WTC11 (cell line): Measurements from ENCODE around the gene CYB5A. TPM values are rescaled to one million over a fixed set of nuclear protein-coding genes. Genes with fewer than 3 reads are reported as not detected.

Experiments used
- ATAC-seq: fragments of 200-7000 bp; cut with Tn5 transposase; 2 replicates; pipeline ENCODE4 v1.10.0; 2021; ENCODE audit warnings: mild to moderate bottlenecking, moderate library complexity
- CTCF ChIA-PET: fragments of 300-600 bp; sonication (Branson Sonifier 250); formaldehyde crosslinking; loops from one replicate; lab custom pipeline; 2021; ENCODE audit warnings: antibody characterized with exemption; lab: Charles Lee
- POLR2A ChIA-PET: fragments of 350-600 bp; sonication (Branson Sonifier 250); formaldehyde crosslinking; loops from one replicate; lab custom pipeline; 2021; ENCODE audit warnings: antibody characterized with exemption; lab: Charles Lee
- DNase-seq: peaks from one replicate; pipeline ENCODE4 v3.0.0; 2021; ENCODE audit warnings: low spot score
- H3K27ac Mint-ChIP-seq: 2 replicates; pipeline ENCODE4 v1.8.0; 2021; ENCODE audit warnings: mixed read lengths
- H3K27me3 Mint-ChIP-seq: 2 replicates; pipeline ENCODE4 v1.8.0; 2021; ENCODE audit warnings: low read depth, mild to moderate bottlenecking, moderate library complexity, mixed read lengths
- H3K36me3 Mint-ChIP-seq: 2 replicates; pipeline ENCODE4 v1.8.0; 2021; ENCODE audit warnings: mixed read lengths
- H3K4me1 Mint-ChIP-seq: 2 replicates; pipeline ENCODE4 v1.8.0; 2022; ENCODE audit warnings: mixed read lengths
- H3K4me3 Mint-ChIP-seq: 2 replicates; pipeline ENCODE4 v1.8.0; 2021; ENCODE audit warnings: mild to moderate bottlenecking, moderate library complexity, mixed read lengths
- H3K9me3 Mint-ChIP-seq: 2 replicates; pipeline ENCODE4 v1.8.0; 2021; ENCODE audit warnings: mixed read lengths
- ATF3 ChIP-seq: sonication (generic); formaldehyde crosslinking; conservative IDR thresholded peaks from 2 replicates; pipeline ENCODE4 v1.8.1; 2022; ENCODE audit warnings: mild to moderate bottlenecking, missing genetic modification reagents
- CREB1 ChIP-seq: sonication (generic); formaldehyde crosslinking; IDR thresholded peaks from 2 replicates; pipeline ENCODE4 v1.8.0; 2023; ENCODE audit warnings: mild to moderate bottlenecking, missing genetic modification reagents
- ELF4 ChIP-seq: sonication (generic); formaldehyde crosslinking; IDR thresholded peaks from 2 replicates; pipeline ENCODE4 v1.8.1; 2022; ENCODE audit warnings: low read depth, mild to moderate bottlenecking, moderate library complexity, missing genetic modification reagents
- ERG ChIP-seq: fragments of 250-450 bp; sonication (Bioruptor Pico); IDR thresholded peaks from 2 replicates; pipeline ENCODE4 v1.8.0; 2021; ENCODE audit warnings: mild to moderate bottlenecking
- IRF1 ChIP-seq: sonication (generic); formaldehyde crosslinking; IDR thresholded peaks from 2 replicates; pipeline ENCODE4 v1.8.0; 2023; ENCODE audit warnings: missing genetic modification reagents
- MAX ChIP-seq: sonication (generic); formaldehyde crosslinking; IDR thresholded peaks from 2 replicates; pipeline ENCODE4 v1.8.0; 2022; ENCODE audit warnings: mild to moderate bottlenecking, missing genetic modification reagents
- NR2C2 ChIP-seq: sonication (generic); formaldehyde crosslinking; IDR thresholded peaks from 2 replicates; pipeline ENCODE4 v1.8.0; 2022; ENCODE audit warnings: mild to moderate bottlenecking, missing genetic modification reagents
- PRDM15 ChIP-seq: sonication (generic); formaldehyde crosslinking; IDR thresholded peaks from 2 replicates; pipeline ENCODE4 v1.8.0; 2022; ENCODE audit warnings: missing genetic modification reagents
- PRRX2 ChIP-seq: fragments of 250-450 bp; sonication (Bioruptor Pico); IDR thresholded peaks from 2 replicates; pipeline ENCODE4 v1.8.0; 2021; ENCODE audit warnings: mild to moderate bottlenecking
- RORB ChIP-seq: fragments of 250-450 bp; sonication (Bioruptor Pico); IDR thresholded peaks from 2 replicates; pipeline ENCODE4 v1.9.0; 2021; ENCODE audit warnings: mild to moderate bottlenecking
- TEAD1 ChIP-seq: sonication (generic); formaldehyde crosslinking; IDR thresholded peaks from 2 replicates; pipeline ENCODE4 v1.8.0; 2022; ENCODE audit warnings: mild to moderate bottlenecking, missing genetic modification reagents
- ZBTB43 ChIP-seq: sonication (generic); formaldehyde crosslinking; IDR thresholded peaks from 2 replicates; pipeline ENCODE4 v1.8.1; 2023; ENCODE audit warnings: mild to moderate bottlenecking, missing genetic modification reagents
- ZNF138 ChIP-seq: sonication (generic); formaldehyde crosslinking; conservative IDR thresholded peaks from 2 replicates; pipeline ENCODE4 v1.8.1; 2022; ENCODE audit warnings: mild to moderate bottlenecking, moderate library complexity, missing genetic modification reagents
- ZNF425 ChIP-seq: fragments of 250-450 bp; sonication (Bioruptor Pico); conservative IDR thresholded peaks from 2 replicates; pipeline ENCODE4 v1.9.0; 2021; ENCODE audit warnings: mild to moderate bottlenecking
- ZNF532 ChIP-seq: fragments of 250-450 bp; sonication (Bioruptor Pico); IDR thresholded peaks from 2 replicates; pipeline ENCODE4 v1.9.0; 2021; ENCODE audit warnings: mild to moderate bottlenecking, borderline replicate concordance
- total RNA-seq: library from RNA; stranded (reverse); gene quantifications from 3 replicates; pipeline ENCODE4 v1.2.3, GENCODE V29; 2021

The CYB5A gene
- total RNA-seq, 1 experiment from 2014 or later = 127 TPM

- DNase-seq (no peak), ATAC-seq (no peak)
- H3K9me3 Mint-ChIP-seq = no peaks in the 10 kb centered on the region
- TF ChIP-seq ERG (no peak), RORB (CRISPR knock-in tag) (no peak), ZNF138 (CRISPR knock-in tag) (no peak), ZBTB43 (CRISPR knock-in tag) (no peak), NR2C2 (CRISPR knock-in tag) (no peak), TEAD1 (no peak), ZNF425 (CRISPR knock-in tag) (no peak), CREB1 (CRISPR knock-in tag) (no peak), ELF4 (CRISPR knock-in tag) (no peak), PRRX2 (CRISPR knock-in tag) (no peak), MAX (no peak), ZNF532 (no peak), ATF3 (CRISPR knock-in tag) (no peak), IRF1 (no peak), PRDM15 (no peak)
- ChIA-PET CTCF (no interaction called here), POLR2A (no interaction called here)
- H3K4me3 Mint-ChIP-seq = no peak overlapping the region
- peaks cover 9% of the 10 kb centered on the region for H3K36me3 Mint-ChIP-seq
- H3K4me1 Mint-ChIP-seq = peaks cover 3% of the 10 kb centered on the region
- H3K27me3 Mint-ChIP-seq = no peaks in the 10 kb centered on the region
- no peak overlapping the region for H3K27ac Mint-ChIP-seq
These were observed 88.0 kb downstream of the CYB5A start for GRCh38 chr18:74203811-74204210.

Other genes with a start within 250 kb of the CYB5A start
- gene FBXO15, start 144.1 kb downstream of the CYB5A start, total RNA-seq = 0.96 to 1.9 TPM (median 1.6 TPM) in 3 replicates
- gene TIMM21, start 143.4 kb downstream of the CYB5A start, total RNA-seq = 43.7 to 47.7 TPM (median 45.4 TPM) in 3 replicates
- not detected in 3 replicates for gene C18orf63, start 23.9 kb upstream of the CYB5A start, total RNA-seq
- gene DIPK1C, start 165.3 kb upstream of the CYB5A start, total RNA-seq = not detected in 3 replicates
- 228 to 248 TPM (median 229 TPM) in 3 replicates for gene CNDP2, start 204.4 kb upstream of the CYB5A start, total RNA-seq
- 0.11 to 0.28 TPM (median 0.25 TPM) in 3 replicates for gene CNDP1, start 242.5 kb upstream of the CYB5A start, total RNA-seq